ENCODE data around the gene MT1M. TPM values are rescaled to one million over a fixed set of nuclear protein-coding genes. Genes with fewer than 3 reads are reported as not detected.

The MT1M gene
- total and polyA plus RNA-seq, 2 donors (not counting 1 experiment from before 2014, with no cell fraction given) = 8.5 to 58.8 TPM

DNA sequence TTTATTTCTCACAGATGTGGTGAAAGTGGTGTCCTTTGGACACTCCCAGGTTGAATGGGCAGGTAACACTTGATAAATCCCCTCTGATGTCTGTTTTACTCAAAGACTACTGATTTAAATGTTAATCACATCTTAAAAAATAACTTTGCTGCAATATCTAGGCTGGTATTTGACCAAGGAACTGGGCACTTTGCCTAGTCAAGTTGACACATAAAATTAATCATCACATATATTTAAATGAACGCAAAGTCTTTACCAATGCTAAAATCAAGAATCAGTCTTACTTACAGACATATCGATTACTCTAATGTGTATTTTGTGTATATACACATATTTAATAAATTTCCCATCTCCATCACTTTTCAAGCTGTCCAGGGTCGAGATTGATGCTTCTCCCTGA lies 17.1 kb upstream of the MT1M start:
- H3K4me1 ChIP-seq (ENCODE audit: control insufficient read depth, extremely low read depth, insufficient read depth, low read length) = peaks cover 32% of the 10 kb centered on the region
- H3K27ac ChIP-seq (ENCODE audit: insufficient read depth, low read length) = no peak overlapping the region
- no peak for TF ChIP-seq EZH2 (IDR thresholded peaks at IDR 0.05; ENCODE audit: low read length, missing control alignments)
- TF ChIP-seq, protein P1, sequence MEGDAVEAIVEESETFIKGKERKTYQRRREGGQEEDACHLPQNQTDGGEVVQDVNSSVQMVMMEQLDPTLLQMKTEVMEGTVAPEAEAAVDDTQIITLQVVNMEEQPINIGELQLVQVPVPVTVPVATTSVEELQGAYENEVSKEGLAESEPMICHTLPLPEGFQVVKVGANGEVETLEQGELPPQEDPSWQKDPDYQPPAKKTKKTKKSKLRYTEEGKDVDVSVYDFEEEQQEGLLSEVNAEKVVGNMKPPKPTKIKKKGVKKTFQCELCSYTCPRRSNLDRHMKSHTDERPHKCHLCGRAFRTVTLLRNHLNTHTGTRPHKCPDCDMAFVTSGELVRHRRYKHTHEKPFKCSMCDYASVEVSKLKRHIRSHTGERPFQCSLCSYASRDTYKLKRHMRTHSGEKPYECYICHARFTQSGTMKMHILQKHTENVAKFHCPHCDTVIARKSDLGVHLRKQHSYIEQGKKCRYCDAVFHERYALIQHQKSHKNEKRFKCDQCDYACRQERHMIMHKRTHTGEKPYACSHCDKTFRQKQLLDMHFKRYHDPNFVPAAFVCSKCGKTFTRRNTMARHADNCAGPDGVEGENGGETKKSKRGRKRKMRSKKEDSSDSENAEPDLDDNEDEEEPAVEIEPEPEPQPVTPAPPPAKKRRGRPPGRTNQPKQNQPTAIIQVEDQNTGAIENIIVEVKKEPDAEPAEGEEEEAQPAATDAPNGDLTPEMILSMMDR (conservative IDR thresholded peaks at IDR 0.05 in 1 of 2, IDR thresholded peaks at IDR 0.05 in 1 of 2; ENCODE audit: low read depth in 1 of 2, low read length in 2 of 2) = no peak

DNA sequence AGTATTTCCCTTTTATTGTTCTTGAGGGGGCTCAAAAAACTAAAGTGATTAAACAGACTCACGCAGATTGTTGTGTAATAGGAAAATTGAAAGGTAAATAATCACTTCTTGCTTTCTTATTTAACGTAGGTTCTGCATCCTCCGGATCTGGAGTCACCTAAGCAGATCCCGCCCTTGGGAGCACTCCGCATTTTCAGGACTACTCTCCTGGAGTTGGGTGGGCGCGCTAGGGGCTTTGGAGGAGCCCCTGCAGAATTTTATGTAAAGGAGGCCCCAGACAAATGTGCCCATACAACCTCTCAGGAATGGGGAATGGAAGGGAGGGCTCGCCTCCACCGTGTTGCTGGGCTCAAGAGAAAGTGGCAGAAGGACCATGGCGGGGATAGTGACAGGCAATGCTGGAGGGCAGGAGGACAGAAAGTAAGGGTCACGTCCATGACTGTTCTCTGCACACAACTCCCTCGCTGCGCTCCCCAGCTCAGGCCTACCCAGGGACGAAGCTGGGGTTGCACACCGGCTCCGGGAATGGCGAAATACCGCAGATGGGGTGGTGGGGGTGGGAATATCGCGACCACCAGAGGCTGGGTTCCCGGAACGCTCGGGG lies 15.7 kb upstream of the MT1M start:
- Histone ChIP-seq H3K9me3 (ENCODE audit: control insufficient read depth, insufficient read depth, low read depth, low read length) (no peaks in the 10 kb centered on the region), H4K20me1 (ENCODE audit: control insufficient read depth, extremely low read depth, insufficient read depth, low read length) (no peaks in the 10 kb centered on the region), H3K4me2 (ENCODE audit: extremely low read depth, insufficient read depth, low read length) (peak overlapping the region; percentile 65), H3K36me3 (ENCODE audit: control insufficient read depth, insufficient read depth, low read length) (no peaks in the 10 kb centered on the region), H3K4me1 (ENCODE audit: control insufficient read depth, extremely low read depth, insufficient read depth, low read length) (peaks cover 19% of the 10 kb centered on the region), H3K27me3 (ENCODE audit: control insufficient read depth, insufficient read depth, low read length) (no peaks in the 10 kb centered on the region), H3K27ac (ENCODE audit: insufficient read depth, low read length) (peak overlapping the region; percentile 77), H2AFZ (ENCODE audit: low read length) (peak overlapping the region; percentile 85), H3K79me2 (ENCODE audit: control insufficient read depth, insufficient read depth, low read length) (no peaks in the 10 kb centered on the region), H3K4me3 (replicated peaks in 1 of 4; ENCODE audit: control extremely low read depth in 1 of 4, insufficient read depth in 1 of 4, low read depth in 3 of 4, low read length in 4 of 4) (peak overlapping the region in 3 of 4 experiments; percentile 19 to 44 (median 31)), H3K9ac (ENCODE audit: insufficient read depth, low read length) (peak overlapping the region; percentile 36)
- TF ChIP-seq, protein P1 (conservative IDR thresholded peaks at IDR 0.05 in 1 of 2, IDR thresholded peaks at IDR 0.05 in 1 of 2; ENCODE audit: low read depth in 1 of 2, low read length in 2 of 2) = no peak
- TF ChIP-seq EZH2 (IDR thresholded peaks at IDR 0.05; ENCODE audit: low read length, missing control alignments) = no peak
- no peak for DNase-seq (ENCODE audit: low read depth in 2 of 2)

More for the DNA sequence above, 17.1 kb upstream of the MT1M start:
- Histone ChIP-seq H3K4me3 (replicated peaks in 1 of 4; ENCODE audit: control extremely low read depth in 1 of 4, insufficient read depth in 1 of 4, low read depth in 3 of 4, low read length in 4 of 4) (no peak overlapping the region), H3K4me2 (ENCODE audit: extremely low read depth, insufficient read depth, low read length) (no peak overlapping the region), H3K9ac (ENCODE audit: insufficient read depth, low read length) (no peak overlapping the region), H2AFZ (ENCODE audit: low read length) (no peak overlapping the region), H3K36me3 (ENCODE audit: control insufficient read depth, insufficient read depth, low read length) (no peaks in the 10 kb centered on the region), H3K27me3 (ENCODE audit: control insufficient read depth, insufficient read depth, low read length) (no peaks in the 10 kb centered on the region), H3K79me2 (ENCODE audit: control insufficient read depth, insufficient read depth, low read length) (no peaks in the 10 kb centered on the region), H3K9me3 (ENCODE audit: control insufficient read depth, insufficient read depth, low read depth, low read length) (no peaks in the 10 kb centered on the region), H4K20me1 (ENCODE audit: control insufficient read depth, extremely low read depth, insufficient read depth, low read length) (no peaks in the 10 kb centered on the region)
- DNase-seq (ENCODE audit: low read depth in 2 of 2) = peak; percentile 65 to 66

DNA sequence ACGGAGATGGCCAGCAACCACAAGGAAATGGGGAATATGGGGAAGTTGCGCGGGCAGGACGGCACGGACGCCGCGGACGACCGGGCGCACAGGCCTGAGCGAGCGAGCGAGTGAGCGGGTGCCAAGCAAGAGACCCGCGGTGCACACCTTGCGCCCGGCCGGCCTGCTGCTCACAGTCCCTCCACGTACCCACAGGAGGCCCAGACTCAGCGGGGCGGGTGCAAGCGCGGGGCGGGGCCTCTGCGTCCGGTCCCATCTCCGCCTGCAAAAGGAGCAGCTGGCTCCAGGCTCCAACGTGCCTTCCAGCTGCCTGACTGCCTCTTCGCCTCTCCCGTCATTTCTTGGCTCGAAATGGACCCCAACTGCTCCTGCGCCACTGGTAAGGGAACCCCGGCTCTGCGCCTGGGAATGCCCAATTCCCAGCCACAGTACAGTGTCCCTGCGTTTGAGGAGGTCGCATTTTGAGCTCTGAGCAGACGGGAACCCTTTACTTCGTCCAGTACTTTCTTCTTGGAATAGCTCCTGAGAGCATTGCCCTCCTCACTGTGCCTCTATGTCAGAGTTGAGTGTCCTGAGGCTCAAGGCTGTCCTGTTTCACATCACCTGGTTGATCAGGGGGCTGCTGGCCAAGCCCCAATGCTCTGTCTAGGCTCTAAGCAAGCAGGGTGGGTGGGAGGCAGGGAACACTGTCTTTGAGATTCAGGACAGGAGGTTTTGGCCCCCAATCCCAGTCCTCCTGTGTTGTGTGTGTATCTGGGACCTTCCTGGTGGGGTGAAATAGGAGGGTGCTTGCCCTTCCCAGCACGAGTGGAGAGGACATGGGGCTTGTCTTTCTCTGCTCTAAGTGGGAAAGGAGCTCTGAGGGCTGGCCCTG lies 15.0 kb upstream of the MT1M start:
- H3K4me2 ChIP-seq (ENCODE audit: extremely low read depth, insufficient read depth, low read length) = peak overlapping the region; percentile 97

More for the DNA sequence above, 15.0 kb upstream of the MT1M start:
- Histone ChIP-seq H3K4me1 (ENCODE audit: control insufficient read depth, extremely low read depth, insufficient read depth, low read length) (peaks cover 18% of the 10 kb centered on the region), H3K36me3 (ENCODE audit: control insufficient read depth, insufficient read depth, low read length) (no peaks in the 10 kb centered on the region), H3K79me2 (ENCODE audit: control insufficient read depth, insufficient read depth, low read length) (no peaks in the 10 kb centered on the region), H3K9ac (ENCODE audit: insufficient read depth, low read length) (peak overlapping the region; percentile 36), H2AFZ (ENCODE audit: low read length) (peak overlapping the region; percentile 85), H3K27me3 (ENCODE audit: control insufficient read depth, insufficient read depth, low read length) (no peaks in the 10 kb centered on the region), H4K20me1 (ENCODE audit: control insufficient read depth, extremely low read depth, insufficient read depth, low read length) (no peaks in the 10 kb centered on the region), H3K9me3 (ENCODE audit: control insufficient read depth, insufficient read depth, low read depth, low read length) (no peaks in the 10 kb centered on the region), H3K4me3 (replicated peaks in 1 of 4; ENCODE audit: control extremely low read depth in 1 of 4, insufficient read depth in 1 of 4, low read depth in 3 of 4, low read length in 4 of 4) (peak overlapping the region; percentile 30 to 52 (median 38)), H3K27ac (ENCODE audit: insufficient read depth, low read length) (peak overlapping the region; percentile 77)
- TF ChIP-seq, protein P1 (conservative IDR thresholded peaks at IDR 0.05 in 1 of 2, IDR thresholded peaks at IDR 0.05 in 1 of 2; ENCODE audit: low read depth in 1 of 2, low read length in 2 of 2) = no peak
- TF ChIP-seq EZH2 (IDR thresholded peaks at IDR 0.05; ENCODE audit: low read length, missing control alignments) = no peak
- peak; percentile 73 to 78 for DNase-seq (ENCODE audit: low read depth in 2 of 2)
